Skin of body (tissue), 2 donors: ENCODE results near the gene FMO5. TPM values are rescaled to one million over a fixed set of nuclear protein-coding genes. Genes with fewer than 3 reads are reported as not detected.
"Not testable (repeated sequence)": the region's sequence is repeated elsewhere in the genome, so short reads cannot be mapped to it uniquely, and the experiment has no call there.

Experiments
- DNase-seq: peaks from one replicate; lab custom pipeline; 2025; lab: John Stamatoyannopoulos, UW
- total RNA-seq: library from RNA; depleted of rRNA; stranded (reverse); fragments of >200 nt; gene quantifications from one replicate; pipeline ENCODE4 v1.2.3, GENCODE V29; 2014

Gene FMO5
- total RNA-seq, 1 donor from 2014 or later: 3.1 TPM

- no peak for DNase-seq
These were observed 15.0 kb downstream of the FMO5 start for GRCh38 chr1:147209825-147210821.

DNA sequence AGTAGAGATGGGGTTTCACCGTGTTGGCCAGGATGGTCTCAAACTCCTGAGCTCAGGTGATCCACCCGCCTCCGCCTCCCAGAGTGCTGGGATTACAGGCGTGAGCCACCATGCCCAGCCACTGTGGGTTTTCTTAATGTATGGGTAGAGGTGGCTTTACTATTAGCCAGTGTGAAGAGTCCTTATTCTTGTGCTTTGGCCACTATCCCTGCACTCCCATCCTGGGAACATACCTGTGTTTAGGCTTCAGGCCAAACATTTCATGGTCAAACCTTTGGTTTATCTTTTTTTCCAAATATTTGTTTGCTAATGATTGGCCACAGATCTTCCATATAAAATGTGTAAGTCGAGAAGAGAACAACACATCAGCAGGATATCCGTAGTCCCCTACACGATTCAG, 16.5 kb downstream of the FMO5 start:
- DNase-seq: no peak

DNA sequence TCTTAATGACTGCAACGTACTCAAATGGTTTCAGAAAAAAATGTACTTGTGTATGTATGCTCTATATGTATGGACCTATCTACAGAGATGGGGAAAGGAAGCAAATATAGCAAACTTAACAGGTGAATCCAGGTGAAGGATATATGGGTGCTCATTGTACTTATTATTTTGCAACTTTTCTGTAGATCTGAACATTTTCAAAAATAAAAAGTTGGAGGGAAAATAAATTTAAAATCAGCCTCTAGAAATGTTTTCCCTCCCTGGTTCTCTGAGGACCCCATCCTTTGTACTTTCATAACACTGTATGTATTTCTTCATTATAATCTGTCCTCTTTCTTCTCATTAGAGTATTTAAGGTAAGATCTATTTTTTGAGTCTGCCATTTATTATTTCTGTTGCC, 17.9 kb downstream of the FMO5 start:
- no peak for DNase-seq

- DNase-seq: no peak
These were observed 21.1 kb downstream of the FMO5 start for GRCh38 chr1:147204080-147204479.

- DNase-seq: no peak
These were observed 22.6 kb downstream of the FMO5 start for GRCh38 chr1:147202576-147202975.

DNA sequence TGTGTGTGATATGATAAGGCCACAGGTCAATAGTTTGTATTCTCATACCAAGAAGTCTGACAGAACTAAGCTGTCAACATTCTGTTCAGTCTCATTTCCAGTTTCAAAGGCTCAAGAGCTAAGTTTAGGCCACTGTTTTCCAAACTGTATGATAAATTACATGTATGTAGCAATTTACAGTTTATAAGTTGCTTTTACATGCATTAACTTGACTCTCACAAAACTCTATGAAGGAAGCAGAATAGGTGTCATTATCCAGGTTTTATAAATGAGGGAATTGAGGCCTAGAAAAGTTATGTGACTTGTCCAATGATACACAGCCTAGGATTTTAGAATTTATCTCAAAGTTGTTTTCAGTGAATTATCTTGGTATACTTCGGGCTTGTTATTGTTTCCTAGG, 23.4 kb downstream of the FMO5 start:
- DNase-seq: no peak

GRCh38 chr1:147201276-147201675, 23.9 kb downstream of the FMO5 start:
- DNase-seq: no peak

GRCh38 chr1:147197324-147197723, 27.8 kb downstream of the FMO5 start:
- not testable (repeated sequence) for DNase-seq

DNA sequence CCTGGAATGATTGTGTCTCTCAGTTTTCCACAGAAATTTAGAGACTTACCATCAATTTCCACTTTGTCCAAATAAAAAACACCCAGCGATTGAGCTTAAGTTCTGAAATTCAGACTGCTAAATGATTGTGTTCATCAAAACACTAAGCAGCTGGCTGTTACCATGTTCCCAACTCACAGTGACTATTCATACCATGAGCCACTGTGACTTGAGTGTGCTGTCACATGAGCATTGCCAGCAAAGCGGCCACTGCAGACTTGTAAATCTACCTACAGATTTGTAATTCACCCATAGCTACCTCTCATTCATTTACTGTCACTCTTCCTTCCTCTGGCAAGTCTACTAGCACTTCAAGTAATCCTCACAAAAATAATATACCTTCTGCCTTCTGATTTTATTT, 35.6 kb downstream of the FMO5 start:
- no peak for DNase-seq

DNA sequence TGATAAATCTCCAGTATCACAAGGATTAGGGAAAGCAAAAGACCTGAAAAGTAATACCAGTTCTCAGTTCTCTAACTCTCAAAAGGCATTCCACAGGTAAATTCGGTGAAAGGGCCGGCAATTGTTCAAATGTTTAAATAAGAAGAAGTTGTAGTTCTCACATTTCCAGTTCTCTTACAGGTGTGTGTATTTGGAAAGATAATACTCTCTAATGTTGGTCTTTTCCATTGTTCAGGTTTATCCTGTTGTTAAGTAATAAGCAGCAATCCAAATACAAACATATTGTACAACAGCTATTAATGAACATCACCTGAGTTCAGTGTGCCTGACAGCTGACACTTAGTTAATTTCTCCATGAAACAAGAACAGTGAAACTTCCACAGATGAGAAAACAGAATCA, 39.7 kb downstream of the FMO5 start:
- no peak for DNase-seq

DNA sequence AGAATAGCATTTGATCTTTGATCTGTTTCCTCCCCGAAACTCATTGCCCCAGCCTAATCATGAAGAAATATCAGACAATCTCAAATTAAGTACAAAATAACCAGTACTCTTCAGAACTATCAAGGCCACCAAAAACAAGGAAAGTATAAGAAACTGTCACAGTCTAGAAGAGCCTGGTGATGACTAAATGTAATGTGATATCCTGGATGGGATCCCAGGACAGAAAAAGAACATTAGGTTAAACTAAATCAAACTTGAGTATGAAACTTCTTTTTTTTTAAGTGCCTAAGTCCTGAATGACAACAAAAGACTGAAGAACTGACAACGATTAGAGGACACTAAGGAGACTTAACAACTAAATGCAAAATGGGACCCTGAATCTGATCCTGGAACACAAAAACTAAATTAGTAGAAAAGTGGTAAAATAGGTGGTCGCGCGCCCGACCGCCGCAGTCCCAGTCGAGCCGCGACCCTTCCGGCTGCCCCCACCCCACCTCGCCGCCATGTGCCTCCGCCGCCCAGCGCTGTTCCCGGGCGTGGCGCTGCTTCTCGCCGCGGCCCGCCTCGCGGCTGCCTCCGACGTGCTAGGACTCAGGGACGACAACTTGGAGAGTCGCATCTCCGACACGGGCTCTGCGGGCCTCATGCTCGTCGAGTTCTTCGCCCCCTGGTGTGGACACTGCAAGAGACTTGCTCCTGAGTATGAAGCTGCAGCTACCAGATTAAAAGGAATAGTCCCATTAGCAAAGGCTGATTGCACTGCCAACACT, 47.3 kb downstream of the FMO5 start:
- no peak for DNase-seq

GRCh38 chr1:147172168-147173016, 52.7 kb downstream of the FMO5 start, which contains the start of gene PRKAB2:
Gene PRKAB2, minus strand, starts transcription at chr1:147172470. Its CDS starts 326 bp downstream, at chr1:147172144.
- peak; percentile 90 for DNase-seq

DNA sequence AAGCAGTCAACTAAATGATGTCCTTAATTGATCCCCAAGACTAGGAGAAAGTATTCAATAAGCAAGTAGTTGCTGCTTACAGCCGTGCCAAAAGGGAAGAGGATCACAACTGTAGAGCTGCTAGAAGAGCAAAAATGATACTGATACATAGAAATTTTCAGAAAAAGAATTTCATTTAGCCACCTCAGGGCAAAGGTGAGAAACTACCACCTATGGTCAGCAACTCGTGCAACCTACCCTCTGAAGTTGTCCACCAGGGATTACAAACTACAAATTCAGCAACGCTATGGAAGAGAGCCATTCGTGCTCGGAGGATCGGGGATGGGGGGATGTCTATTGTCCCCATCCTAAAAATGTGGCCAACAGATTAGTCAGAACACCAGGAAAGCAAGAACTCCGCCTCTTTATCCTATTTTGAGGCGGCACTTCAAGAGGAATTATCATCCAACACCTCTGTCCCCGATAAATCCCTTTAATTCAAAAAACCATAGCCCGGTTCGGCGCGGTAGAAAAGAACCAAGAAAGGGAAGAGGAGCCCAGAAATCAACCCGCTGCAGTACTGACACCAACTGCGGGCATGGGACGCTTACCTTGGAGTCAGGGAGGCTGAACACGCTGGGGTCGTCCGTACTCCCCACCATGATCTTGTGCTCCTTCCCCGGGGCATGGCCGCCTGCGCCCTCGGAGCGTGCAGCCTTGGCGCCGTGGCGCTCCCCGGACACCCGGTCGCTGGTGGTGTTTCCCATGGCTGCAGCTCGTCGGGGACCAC, 53.6 kb downstream of the FMO5 start:
- DNase-seq: peak; percentile 44

DNA sequence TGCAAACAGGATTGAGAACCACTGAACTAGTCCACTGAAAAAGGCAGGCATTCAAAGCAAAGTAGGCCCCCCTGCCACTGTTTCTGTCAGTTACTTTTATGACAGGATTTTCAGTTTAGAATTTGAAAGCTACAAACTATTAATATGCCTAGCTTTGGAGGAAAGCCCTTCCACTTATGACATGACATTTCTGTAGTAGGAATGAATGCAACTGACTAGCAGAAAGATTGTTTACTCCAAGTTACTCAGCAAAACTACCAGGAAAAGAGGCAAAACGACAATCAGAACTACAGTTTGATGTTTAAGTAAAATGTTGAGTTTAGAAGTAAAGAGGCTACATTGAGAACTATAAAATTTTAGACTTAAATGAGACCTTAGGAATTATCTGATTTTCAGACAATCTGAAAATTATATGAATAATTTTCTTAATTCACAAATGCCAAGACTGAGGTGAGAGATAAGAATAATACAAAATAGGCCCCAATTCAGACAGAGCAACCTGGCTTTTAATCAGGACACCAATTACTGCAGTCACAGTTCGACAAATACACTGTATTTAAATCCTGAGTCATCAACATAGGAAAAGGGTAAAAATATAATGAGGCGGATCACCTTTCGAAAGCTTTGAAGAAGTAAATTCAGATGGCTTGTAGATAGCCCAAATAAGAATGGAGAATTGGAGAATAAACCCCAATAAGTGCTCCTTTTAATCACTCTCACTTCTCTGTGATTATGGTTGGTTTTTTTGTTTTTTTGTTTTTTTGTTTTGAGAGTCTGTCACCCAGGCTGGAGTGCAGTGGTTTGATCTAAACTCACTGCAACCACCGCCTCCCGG, 55.1 kb downstream of the FMO5 start:
- DNase-seq: no peak

DNA sequence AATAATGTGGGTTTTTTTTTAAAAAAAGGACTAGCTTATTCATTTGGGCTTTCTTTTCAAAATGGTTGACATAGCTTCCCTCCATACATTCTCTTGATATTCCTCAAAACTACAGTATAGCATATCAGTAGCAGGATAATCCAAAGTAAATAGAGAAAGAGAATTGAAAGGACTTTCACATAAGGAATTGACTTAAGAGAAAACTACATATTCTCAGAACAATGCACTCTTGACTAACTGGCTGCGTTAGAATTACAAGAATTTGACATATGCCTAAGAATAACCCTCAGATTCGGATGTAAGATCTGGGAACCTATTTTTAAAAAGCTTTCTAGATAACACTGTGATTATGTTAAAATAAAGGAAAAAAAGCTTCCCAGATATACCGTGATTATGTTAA, 56.0 kb downstream of the FMO5 start:
- no peak for DNase-seq

GRCh38 chr1:147168626-147169058, 56.5 kb downstream of the FMO5 start:
- DNase-seq: no peak

DNA sequence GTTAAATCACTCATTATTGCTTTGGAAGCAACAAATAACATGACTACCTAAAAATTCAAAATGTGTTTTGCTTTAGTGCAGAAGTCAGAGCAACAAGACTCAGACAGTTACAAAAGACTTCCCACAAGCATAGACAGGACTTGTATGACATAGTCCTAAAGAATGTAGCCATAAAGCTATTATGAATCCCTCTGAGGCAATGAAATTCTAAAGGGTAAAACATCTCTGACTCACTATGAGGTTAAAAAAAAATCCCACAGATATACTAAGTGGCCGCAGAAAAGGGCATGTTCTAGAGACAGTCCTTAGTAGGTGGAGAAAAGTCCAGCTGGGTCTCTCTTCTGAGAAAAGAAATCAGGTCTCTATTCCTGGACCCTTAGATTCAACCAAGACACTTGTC, 57.8 kb downstream of the FMO5 start:
- DNase-seq: no peak

DNA sequence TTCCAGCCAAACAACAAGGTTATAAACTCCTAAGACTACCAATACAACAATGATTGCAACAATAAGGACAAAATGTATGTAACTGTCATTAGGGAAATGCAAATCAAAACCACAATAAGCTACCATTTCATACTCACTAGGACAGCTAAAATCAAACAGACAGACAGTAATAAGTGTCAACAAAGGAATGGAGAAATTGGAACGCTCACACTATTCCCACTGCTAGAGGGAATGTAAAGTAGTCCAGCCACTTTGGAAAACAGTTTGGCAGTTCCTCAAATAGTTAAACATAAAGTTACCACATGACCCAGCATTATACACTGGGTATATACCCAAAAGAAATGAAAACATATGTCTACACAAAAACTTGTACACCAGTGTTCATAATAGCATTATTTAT, 62.1 kb downstream of the FMO5 start:
- DNase-seq: no peak

GRCh38 chr1:147162093-147162492, 63.0 kb downstream of the FMO5 start:
- no peak for DNase-seq

DNA sequence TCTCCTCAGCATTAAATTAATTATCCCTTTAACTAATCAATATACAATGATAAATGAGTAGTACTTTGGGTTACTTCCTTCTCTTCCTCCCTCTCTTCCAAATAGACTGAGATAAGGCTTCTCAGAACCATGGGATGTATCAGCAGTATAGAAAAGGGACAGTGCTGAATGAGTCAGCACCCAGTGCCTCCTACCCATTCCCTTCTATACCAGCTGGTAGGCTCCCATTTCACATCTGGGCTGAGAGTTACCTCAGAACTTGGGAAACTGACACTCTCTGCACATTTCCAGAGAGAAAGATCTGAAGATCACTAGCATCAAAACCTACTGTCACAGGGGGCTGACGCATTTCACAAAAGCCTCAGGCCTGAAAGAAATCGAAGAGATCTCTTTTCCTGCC, 68.0 kb downstream of the FMO5 start:
- not testable (repeated sequence) for DNase-seq
